Left lobe of liver (tissue), 2 donors: ENCODE measurements around the gene RSAD2. TPM values are rescaled to one million over a fixed set of nuclear protein-coding genes. Genes with fewer than 3 reads are reported as not detected.

Experiments used
- ATAC-seq: fragments of 200-7000 bp; cut with Tn5 transposase; one replicate; pipeline ENCODE4 v1.9.1; 2020; ENCODE audit warnings: mild to moderate bottlenecking, moderate library complexity
- DNase-seq: peaks from one replicate; pipeline ENCODE4 v3.0.0-alpha.2; 2020; ENCODE audit warnings: low spot score
- total RNA-seq: library from RNA; stranded (reverse); gene quantifications from one replicate; pipeline ENCODE4 v1.2.1, GENCODE V29; 2021
- donor health status: DM: no; HTN: no; CAD: no; lungs with moderate emphysema.
- donor health status: DM: no; HTN: yes; CAD: no.

RSAD2 gene
- total RNA-seq, 1 donor from 2014 or later = 1.6 TPM

- DNase-seq = no peak
- ATAC-seq = no peak
Observed at GRCh38 chr2:6863792-6864191, 13.8 kb upstream of the RSAD2 start.

- ATAC-seq = no peak
- no peak for DNase-seq
Observed at GRCh38 chr2:6864231-6864754, 13.3 kb upstream of the RSAD2 start.

GRCh38 chr2:6864923-6865345 is 12.6 kb upstream of the RSAD2 start:
- ATAC-seq = peak; percentile 3

GRCh38 chr2:6865346-6866274 is 12.0 kb upstream of the RSAD2 start, which contains the start of gene CMPK2:
CMPK2 (minus strand) TSS chr2:6865907; CDS start chr2:6865696, 211 bp downstream.
- DNase-seq (peak; percentile 80), ATAC-seq (peak; percentile 86)

More at GRCh38 chr2:6864923-6865345, 12.6 kb upstream of the RSAD2 start:
- peak; percentile 61 for DNase-seq

GRCh38 chr2:6866275-6866671 is 11.3 kb upstream of the RSAD2 start:
- DNase-seq (no peak), ATAC-seq (peak; percentile 70)

- ATAC-seq (no peak), DNase-seq (no peak)
Observed at GRCh38 chr2:6866982-6867381, 10.6 kb upstream of the RSAD2 start.

GRCh38 chr2:6872394-6872793 is 5.2 kb upstream of the RSAD2 start:
- ATAC-seq (no peak), DNase-seq (no peak)

- DNase-seq = no peak
- ATAC-seq = no peak
Observed at GRCh38 chr2:6874032-6874431, 3.5 kb upstream of the RSAD2 start.

GRCh38 chr2:6876309-6876708 is 1.3 kb upstream of the RSAD2 start:
- no peak for ATAC-seq

GRCh38 chr2:6878549-6878948 is 972 bp downstream of the RSAD2 start:
- ATAC-seq = no peak

More at GRCh38 chr2:6876309-6876708, 1.3 kb upstream of the RSAD2 start:
- DNase-seq = no peak

GRCh38 chr2:6879011-6879410 is 1.4 kb downstream of the RSAD2 start:
- ATAC-seq (no peak), DNase-seq (no peak)

More at GRCh38 chr2:6878549-6878948, 972 bp downstream of the RSAD2 start:
- no peak for DNase-seq

- no peak for DNase-seq
Observed at GRCh38 chr2:6880200-6880733, 2.7 kb downstream of the RSAD2 start.

GRCh38 chr2:6881046-6881445 is 3.5 kb downstream of the RSAD2 start:
- DNase-seq (no peak), ATAC-seq (no peak)

More at GRCh38 chr2:6880200-6880733, 2.7 kb downstream of the RSAD2 start:
- ATAC-seq = no peak

- no peak for DNase-seq
- no peak for ATAC-seq
Observed at GRCh38 chr2:6881516-6881915, 3.9 kb downstream of the RSAD2 start.

- peak; percentile 23 for ATAC-seq
- no peak for DNase-seq
Observed at GRCh38 chr2:6883448-6884122, 6.0 kb downstream of the RSAD2 start.

GRCh38 chr2:6885551-6885950 is 8.0 kb downstream of the RSAD2 start:
- DNase-seq = no peak
- ATAC-seq = no peak

GRCh38 chr2:6885968-6886367 is 8.4 kb downstream of the RSAD2 start:
- no peak for ATAC-seq
- DNase-seq = no peak

- no peak for ATAC-seq
Observed at GRCh38 chr2:6887751-6888192, 10.2 kb downstream of the RSAD2 start.

GRCh38 chr2:6888724-6889123 is 11.1 kb downstream of the RSAD2 start:
- DNase-seq (no peak), ATAC-seq (no peak)

More at GRCh38 chr2:6887751-6888192, 10.2 kb downstream of the RSAD2 start:
- DNase-seq = no peak

GRCh38 chr2:6893876-6894482 is 16.4 kb downstream of the RSAD2 start:
- ATAC-seq (no peak), DNase-seq (no peak)
